A673 (cell line): ENCODE data around the gene TRERF1.

ENCODE experiments used
- CTCF ChIP-seq: fragments of 300-800, 200-600 bp; sonication (generic); conservative IDR thresholded peaks from 2 replicates; pipeline ENCODE4 v1.5.1; 2017; ENCODE audit warnings: low read depth, mild to moderate bottlenecking, antibody characterized with exemption, low read length, moderate library complexity, mixed read lengths
- EZH2 ChIP-seq: fragments of 200-600 bp; sonication (generic); IDR thresholded peaks from 2 replicates; pipeline ENCODE4 v1.6.1; 2017; ENCODE audit warnings: borderline replicate concordance, low read depth, mild to moderate bottlenecking, mixed read lengths, antibody characterized with exemption, low read length; ENCODE audit not compliant: poor library complexity, severe bottlenecking

- TF ChIP-seq CTCF = no peak
- TF ChIP-seq EZH2 = no peak
Observed at GRCh38 chr6:42468273-42468672, 16.5 kb upstream of the TRERF1 start.
